ENCODE results near the gene DZIP1. TPM values are rescaled to one million over a fixed set of nuclear protein-coding genes. Genes with fewer than 3 reads are reported as not detected.

The DZIP1 gene
- total RNA-seq, 1 experiment from 2014 or later = 33.6 TPM

DNA sequence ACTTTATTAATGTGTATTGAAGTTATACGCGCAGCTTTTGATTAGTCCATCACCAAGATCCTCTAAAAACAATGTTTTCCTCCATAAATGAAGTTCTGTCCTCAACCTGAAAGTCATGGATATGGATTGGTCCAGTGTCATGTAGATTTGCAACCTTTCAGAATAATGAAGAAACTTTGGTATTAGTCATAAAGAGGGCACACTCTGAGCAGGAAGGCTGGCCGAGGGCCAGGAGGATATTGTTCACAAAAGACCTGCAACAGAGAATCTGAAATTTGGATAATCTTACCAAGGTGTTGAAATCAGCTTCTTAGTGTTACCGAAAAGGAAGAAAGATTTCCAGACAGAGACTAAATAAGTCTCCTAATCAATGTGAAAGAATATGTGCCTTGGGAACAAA is 71.3 kb downstream of the DZIP1 start:
- Histone ChIP-seq H3K4ac (ENCODE audit: low read depth, low read length) (no peak overlapping the region), H3K9me3 (ENCODE audit: control insufficient read depth, low read depth, low read length) (no peaks in the 10 kb centered on the region), H2BK120ac (ENCODE audit: low read depth, low read length, poor library complexity, severe bottlenecking) (no peak overlapping the region), H4K5ac (ENCODE audit: insufficient read length, low read depth, low read length) (no peak overlapping the region), H3K56ac (ENCODE audit: insufficient read length, low read depth, low read length) (no peak overlapping the region), H4K8ac (replicated peaks; ENCODE audit: insufficient read length, low read depth, low read length) (no peak overlapping the region), H3K79me2 (ENCODE audit: insufficient read depth, low read length) (no peaks in the 10 kb centered on the region), H3K4me2 (ENCODE audit: insufficient read depth, insufficient read length, low read length) (no peak overlapping the region), H2BK20ac (ENCODE audit: low read depth, low read length, poor library complexity, severe bottlenecking) (no peak overlapping the region), H3K14ac (ENCODE audit: insufficient read depth, low read length) (no peak overlapping the region), H3T11ph (ENCODE audit: low read length) (no peak overlapping the region), H2BK12ac (ENCODE audit: insufficient read length, low read depth, low read length) (no peak overlapping the region), H3K27ac (ENCODE audit: insufficient read length, low read depth, low read length) (no peak overlapping the region), H3K4me1 (ENCODE audit: insufficient read depth, low read length) (no peaks in the 10 kb centered on the region), H2AFZ (ENCODE audit: low read length) (no peak overlapping the region), H3K23me2 (ENCODE audit: insufficient read length, low read depth, low read length, poor library complexity, severe bottlenecking) (no peaks in the 10 kb centered on the region), H3K9ac (ENCODE audit: extremely low read depth, insufficient read length, low read length) (no peak overlapping the region), H3K23ac (ENCODE audit: insufficient read length, low read depth, low read length) (no peak overlapping the region), H3K27me3 (ENCODE audit: insufficient read depth, low read length) (no peaks in the 10 kb centered on the region), H4K20me1 (ENCODE audit: control insufficient read depth, insufficient read depth, insufficient read length) (no peaks in the 10 kb centered on the region), H2AK5ac (ENCODE audit: insufficient read length, low read length) (no peak overlapping the region), H3K79me1 (ENCODE audit: insufficient read depth, low read depth, low read length, poor library complexity, severe bottlenecking) (no peaks in the 10 kb centered on the region), H2BK15ac (ENCODE audit: low read depth, low read length) (no peak overlapping the region), H3K18ac (ENCODE audit: insufficient read length, low read depth, low read length) (no peak overlapping the region), H2BK5ac (ENCODE audit: insufficient read length, low read length) (no peak overlapping the region), H4K91ac (ENCODE audit: insufficient read length, low read depth, low read length) (no peak overlapping the region)
- peaks cover 9 to 16% (median 12%) of the 10 kb centered on the region in 3 experiments; a peak in 6 of 7 replicates for H3K36me3 Mint-ChIP-seq (ENCODE audit: insufficient read depth in 1 of 3, low read depth in 3 of 3)
- H3K27me3 Mint-ChIP-seq (ENCODE audit: low read depth) = no peaks in the 10 kb centered on the region
- TF ChIP-seq CTCF (conservative IDR thresholded peaks at IDR 0.05) = no peak
- H3K4me1 Mint-ChIP-seq = peaks cover 5% of the 10 kb centered on the region in 2 experiments; a peak in 3 of 4 replicates
- H3K4me3 Mint-ChIP-seq = no peak overlapping the region
- no peaks in the 10 kb centered on the region for H3K9me3 Mint-ChIP-seq
- DNase-seq = no peak
- no CpG with 5 or more reads among the region's 4 CpGs for WGBS (ENCODE audit: extremely low coverage, insufficient read length, low lambda C conversion rate)
- H3K27ac Mint-ChIP-seq = no peak overlapping the region
